Cerebellar cortex (tissue), 1 donor: Measurements from ENCODE around the gene STK17B.
"Not testable (repeated sequence)": the region's sequence is repeated elsewhere in the genome, so short reads cannot be mapped to it uniquely, and the experiment has no call there.

ENCODE experiments used
- DNase-seq: peaks from one replicate; pipeline ENCODE4 v3.0.0-alpha.2; 2015; ENCODE audit warnings: low spot score

The STK17B gene

GRCh38 chr2:196112418-196113034 lies 58.9 kb downstream of the STK17B start:
- no peak for DNase-seq

DNA sequence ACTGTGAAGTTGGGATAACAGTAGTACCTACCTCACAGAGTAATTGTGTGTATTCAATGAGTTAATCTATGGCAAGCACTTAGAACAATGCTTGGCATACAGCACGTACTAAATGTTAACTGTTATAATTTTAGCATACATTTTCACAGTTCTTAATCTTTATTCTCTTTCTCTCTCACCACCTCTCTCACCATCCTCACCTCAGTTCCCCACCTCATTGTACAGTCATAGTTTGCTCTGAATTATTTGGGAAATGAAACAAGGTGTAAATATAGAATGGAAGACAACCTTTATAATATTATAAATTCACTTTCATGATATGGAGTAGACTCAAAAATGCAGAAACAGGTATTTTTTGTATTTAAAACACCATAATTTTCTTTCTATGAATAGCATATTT lies 62.8 kb downstream of the STK17B start:
- DNase-seq: no peak

- no peak for DNase-seq
Measured at GRCh38 chr2:196105951-196106350, 65.4 kb downstream of the STK17B start.

DNA sequence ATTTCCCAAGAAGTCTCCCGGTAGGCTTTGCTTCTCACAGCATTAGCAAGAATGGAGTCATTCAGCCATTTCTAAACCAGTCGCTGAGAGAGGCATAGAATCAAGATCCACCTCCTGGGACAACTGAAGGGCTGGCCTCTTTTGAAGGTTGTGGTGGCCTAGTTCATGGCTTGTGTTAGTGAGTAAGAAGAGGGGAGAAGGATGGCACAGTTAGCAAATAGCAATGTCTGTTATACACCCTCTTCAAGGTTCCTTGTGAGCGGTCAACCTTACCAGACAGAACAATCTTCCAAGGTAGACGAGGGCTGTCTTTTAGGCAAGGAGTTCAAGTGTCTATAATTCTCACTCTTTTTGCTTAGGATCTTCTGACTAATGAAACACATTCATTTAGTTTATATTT lies 67.3 kb downstream of the STK17B start:
- no peak for DNase-seq

DNA sequence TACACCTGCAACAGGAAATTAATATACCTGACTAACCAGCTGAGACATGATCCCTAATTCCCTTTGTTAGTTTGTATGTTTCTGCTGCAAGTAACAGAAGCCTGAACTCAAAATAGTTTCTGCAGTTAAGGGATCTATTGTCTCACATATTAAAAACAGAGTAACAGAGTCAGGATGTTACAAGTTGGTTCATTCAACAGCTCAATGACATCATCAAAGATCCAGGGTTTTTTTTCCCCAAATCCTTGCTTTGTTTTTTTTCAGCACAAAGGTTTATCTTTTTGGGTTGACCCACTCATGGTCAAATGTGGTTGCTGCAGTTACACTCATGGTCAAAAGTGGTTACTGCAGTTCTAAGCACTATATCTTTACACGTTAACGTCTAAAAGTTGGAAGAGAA lies 67.8 kb downstream of the STK17B start:
- DNase-seq: no peak

- no peak for DNase-seq
Measured at GRCh38 chr2:196101325-196101991, 69.9 kb downstream of the STK17B start.

GRCh38 chr2:196099916-196100315 lies 71.5 kb downstream of the STK17B start:
- no peak for DNase-seq

GRCh38 chr2:196097864-196098660 lies 73.3 kb downstream of the STK17B start:
- DNase-seq: no peak

- no peak for DNase-seq
Measured at GRCh38 chr2:196096982-196097745, 74.2 kb downstream of the STK17B start.

DNA sequence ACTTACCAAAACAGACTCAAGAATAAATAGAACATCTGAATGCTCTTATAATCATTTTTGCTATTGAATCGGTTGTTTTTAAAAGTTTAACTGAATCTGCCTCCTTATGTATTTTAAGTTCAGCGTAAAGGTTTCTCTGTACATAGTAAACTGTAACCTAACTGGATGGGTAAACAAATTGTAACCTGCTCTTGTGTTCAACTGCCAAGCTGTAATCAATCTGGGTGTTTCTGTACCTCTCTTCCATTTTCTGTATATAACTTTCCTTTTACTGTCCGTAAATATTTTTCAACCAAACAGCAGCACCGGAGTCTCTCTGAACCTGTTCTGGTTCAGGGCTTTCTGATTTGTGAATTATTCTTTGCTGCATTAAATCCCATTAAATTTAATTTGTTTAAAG lies 75.1 kb downstream of the STK17B start:
- DNase-seq: no peak

GRCh38 chr2:196089448-196089847 lies 81.9 kb downstream of the STK17B start:
- not testable (repeated sequence) for DNase-seq

DNA sequence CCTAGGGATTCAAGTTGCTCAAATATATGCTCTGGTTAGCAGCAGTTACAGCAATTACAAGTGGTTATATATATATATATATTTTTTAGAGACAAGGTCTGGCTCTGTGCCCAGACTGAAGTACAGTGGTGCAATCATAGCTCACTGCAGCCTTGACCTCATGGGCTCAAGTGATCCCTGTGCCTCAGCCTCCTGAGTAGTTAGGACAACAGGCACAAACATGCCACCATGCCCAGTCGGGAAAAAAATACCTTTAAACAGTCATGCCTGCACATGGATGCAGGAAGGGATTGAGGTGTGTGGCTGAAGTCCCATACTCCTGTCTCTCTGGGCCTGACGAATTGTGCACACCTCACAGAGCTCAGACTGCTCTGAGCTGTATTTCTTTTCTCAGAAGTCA lies 83.2 kb downstream of the STK17B start:
- DNase-seq: no peak

- no peak for DNase-seq
Measured at GRCh38 chr2:196086517-196087368, 84.6 kb downstream of the STK17B start.

- no peak for DNase-seq
Measured at GRCh38 chr2:196083601-196084000, 87.8 kb downstream of the STK17B start.
